Measurements from ENCODE around the gene PGLYRP4. TPM values are rescaled to one million over a fixed set of nuclear protein-coding genes. Genes with fewer than 3 reads are reported as not detected.
A peak's percentile ranks its signal among the peaks of the same experiment; 100 is the strongest.
"Not testable (repeated sequence)": the region's sequence is repeated elsewhere in the genome, so short reads cannot be mapped to it uniquely, and the experiment has no call there.

Gene PGLYRP4
- total RNA-seq, 1 donor from 2014 or later = not detected

GRCh38 chr1:153347856-153348255 is 785 bp downstream of the PGLYRP4 start:
- Mint-ChIP-seq H3K27ac (no peak overlapping the region), H3K36me3 (ENCODE audit: low read depth) (no peaks in the 10 kb centered on the region), H3K9me3 (no peaks in the 10 kb centered on the region), H3K4me1 (ENCODE audit: low read depth) (peaks cover 33% of the 10 kb centered on the region), H3K4me3 (no peak overlapping the region), H3K27me3 (ENCODE audit: insufficient read depth) (peaks cover 27% of the 10 kb centered on the region)
- intact Hi-C loops (cut with micrococcal nuclease) = no loop called here
- DNase-seq (ENCODE audit: low spot score) = no peak

GRCh38 chr1:153347049-153347448 is 1.6 kb downstream of the PGLYRP4 start:
- H3K9me3 Mint-ChIP-seq; H3K4me3 Mint-ChIP-seq; H3K27ac Mint-ChIP-seq; H3K36me3 Mint-ChIP-seq (ENCODE audit: low read depth); intact Hi-C loops (cut with micrococcal nuclease); DNase-seq (ENCODE audit: low spot score): not testable (repeated sequence)
- Mint-ChIP-seq H3K4me1 (ENCODE audit: low read depth) (peaks cover 38% of the 10 kb centered on the region), H3K27me3 (ENCODE audit: insufficient read depth) (peaks cover 31% of the 10 kb centered on the region)

GRCh38 chr1:153346077-153346723 is 2.4 kb downstream of the PGLYRP4 start:
- Mint-ChIP-seq H3K27me3 (ENCODE audit: insufficient read depth) (peaks cover 29% of the 10 kb centered on the region), H3K36me3 (ENCODE audit: low read depth) (no peaks in the 10 kb centered on the region), H3K4me1 (ENCODE audit: low read depth) (peaks cover 39% of the 10 kb centered on the region), H3K4me3 (peak overlapping the region; percentile 53), H3K27ac (peak overlapping the region; percentile 14), H3K9me3 (no peaks in the 10 kb centered on the region)
- DNase-seq (ENCODE audit: low spot score) = no peak
- intact Hi-C loops (cut with micrococcal nuclease) = no loop called here

- intact Hi-C loops (cut with micrococcal nuclease) = no loop called here
- Mint-ChIP-seq H3K27me3 (ENCODE audit: insufficient read depth) (peaks cover 27% of the 10 kb centered on the region), H3K27ac (peak overlapping the region; percentile 14), H3K4me3 (peak overlapping the region; percentile 53), H3K9me3 (no peaks in the 10 kb centered on the region), H3K4me1 (ENCODE audit: low read depth) (peaks cover 44% of the 10 kb centered on the region), H3K36me3 (ENCODE audit: low read depth) (no peaks in the 10 kb centered on the region)
- no peak for DNase-seq (ENCODE audit: low spot score)
Measured at GRCh38 chr1:153345187-153346076, 3.2 kb downstream of the PGLYRP4 start.

- intact Hi-C loops (cut with micrococcal nuclease) = no loop called here
Measured at GRCh38 chr1:153344718-153345025, 4.0 kb downstream of the PGLYRP4 start.

GRCh38 chr1:153343811-153344717 is 4.6 kb downstream of the PGLYRP4 start:
- no peak overlapping the region for H3K27ac Mint-ChIP-seq
- H3K4me1 Mint-ChIP-seq (ENCODE audit: low read depth) = peaks cover 51% of the 10 kb centered on the region
- no peak for DNase-seq (ENCODE audit: low spot score)
- peaks cover 19% of the 10 kb centered on the region for H3K27me3 Mint-ChIP-seq (ENCODE audit: insufficient read depth)
- intact Hi-C loops (cut with micrococcal nuclease) = no loop called here
- H3K36me3 Mint-ChIP-seq (ENCODE audit: low read depth) = no peaks in the 10 kb centered on the region
- no peak overlapping the region for H3K4me3 Mint-ChIP-seq
- no peaks in the 10 kb centered on the region for H3K9me3 Mint-ChIP-seq

More at GRCh38 chr1:153344718-153345025, 4.0 kb downstream of the PGLYRP4 start:
- Mint-ChIP-seq H3K36me3 (ENCODE audit: low read depth) (no peaks in the 10 kb centered on the region), H3K27ac (no peak overlapping the region), H3K9me3 (no peaks in the 10 kb centered on the region), H3K4me1 (ENCODE audit: low read depth) (peaks cover 50% of the 10 kb centered on the region), H3K27me3 (ENCODE audit: insufficient read depth) (peaks cover 20% of the 10 kb centered on the region), H3K4me3 (no peak overlapping the region)
- DNase-seq (ENCODE audit: low spot score) = no peak

GRCh38 chr1:153343040-153343681 is 5.5 kb downstream of the PGLYRP4 start:
- peak overlapping the region; percentile 7 for H3K4me3 Mint-ChIP-seq
- H3K4me1 Mint-ChIP-seq (ENCODE audit: low read depth) = peaks cover 51% of the 10 kb centered on the region
- H3K27me3 Mint-ChIP-seq (ENCODE audit: insufficient read depth) = peaks cover 22% of the 10 kb centered on the region
- no peaks in the 10 kb centered on the region for H3K36me3 Mint-ChIP-seq (ENCODE audit: low read depth)
- intact Hi-C loops (cut with micrococcal nuclease) = no loop called here
- H3K9me3 Mint-ChIP-seq = no peaks in the 10 kb centered on the region
- DNase-seq (ENCODE audit: low spot score) = no peak
- H3K27ac Mint-ChIP-seq = no peak overlapping the region

- Mint-ChIP-seq H3K27ac (peak overlapping the region; percentile 5), H3K27me3 (ENCODE audit: insufficient read depth) (peaks cover 25% of the 10 kb centered on the region), H3K9me3 (no peaks in the 10 kb centered on the region), H3K4me3 (no peak overlapping the region), H3K4me1 (ENCODE audit: low read depth) (peaks cover 51% of the 10 kb centered on the region), H3K36me3 (ENCODE audit: low read depth) (no peaks in the 10 kb centered on the region)
- DNase-seq (ENCODE audit: low spot score) = no peak
- intact Hi-C loops (cut with micrococcal nuclease) = no loop called here
Measured at GRCh38 chr1:153342178-153342577, 6.5 kb downstream of the PGLYRP4 start.

GRCh38 chr1:153341431-153341934 is 7.2 kb downstream of the PGLYRP4 start:
- peaks cover 48% of the 10 kb centered on the region for H3K4me1 Mint-ChIP-seq (ENCODE audit: low read depth)
- intact Hi-C loops (cut with micrococcal nuclease) = no loop called here

GRCh38 chr1:153340356-153340755 is 8.3 kb downstream of the PGLYRP4 start:
- no peak for DNase-seq (ENCODE audit: low spot score)
- Mint-ChIP-seq H3K27me3 (ENCODE audit: insufficient read depth) (peaks cover 16% of the 10 kb centered on the region), H3K36me3 (ENCODE audit: low read depth) (no peaks in the 10 kb centered on the region), H3K27ac (no peak overlapping the region), H3K4me3 (no peak overlapping the region), H3K4me1 (ENCODE audit: low read depth) (peaks cover 36% of the 10 kb centered on the region), H3K9me3 (no peaks in the 10 kb centered on the region)
- intact Hi-C loops (cut with micrococcal nuclease) = no loop called here

More at GRCh38 chr1:153341431-153341934, 7.2 kb downstream of the PGLYRP4 start:
- peaks cover 23% of the 10 kb centered on the region for H3K27me3 Mint-ChIP-seq (ENCODE audit: insufficient read depth)
- H3K36me3 Mint-ChIP-seq (ENCODE audit: low read depth) = no peaks in the 10 kb centered on the region
- H3K4me3 Mint-ChIP-seq = no peak overlapping the region
- H3K9me3 Mint-ChIP-seq = no peaks in the 10 kb centered on the region
- H3K27ac Mint-ChIP-seq = no peak overlapping the region
- no peak for DNase-seq (ENCODE audit: low spot score)

- no peak overlapping the region for H3K4me3 Mint-ChIP-seq
- no peaks in the 10 kb centered on the region for H3K9me3 Mint-ChIP-seq
- no peaks in the 10 kb centered on the region for H3K36me3 Mint-ChIP-seq (ENCODE audit: low read depth)
- peaks cover 19% of the 10 kb centered on the region for H3K27me3 Mint-ChIP-seq (ENCODE audit: insufficient read depth)
- peaks cover 34% of the 10 kb centered on the region for H3K4me1 Mint-ChIP-seq (ENCODE audit: low read depth)
- DNase-seq (ENCODE audit: low spot score) = no peak
- intact Hi-C loops (cut with micrococcal nuclease) = no loop called here
- H3K27ac Mint-ChIP-seq = no peak overlapping the region
Measured at GRCh38 chr1:153339802-153340201, 8.8 kb downstream of the PGLYRP4 start.

All from activated T-helper 1 cell treated with anti-CD3 and anti-CD28 coated beads, Interleukin-12 subunit alpha, Interleukin-12 subunit beta, Interleukin-2, Interleukin-4 antibody, amounts not matched to agents 30 ng/mL and 10 ng/mL and 1 ng/mL, durations not matched to agents 14 hours and 24 hours and 36 hours (primary cell).